HG03342 (cell line): ENCODE data around the gene ARAP2.

ENCODE experiments used
- ATAC-seq: cut with Tn5 transposase; IDR thresholded peaks from one replicate; pipeline ENCODE4 v1.9.1; 2021; ENCODE audit warnings: mild to moderate bottlenecking, moderate library complexity; ENCODE audit not compliant: unreplicated experiment

ARAP2 gene, protein sequence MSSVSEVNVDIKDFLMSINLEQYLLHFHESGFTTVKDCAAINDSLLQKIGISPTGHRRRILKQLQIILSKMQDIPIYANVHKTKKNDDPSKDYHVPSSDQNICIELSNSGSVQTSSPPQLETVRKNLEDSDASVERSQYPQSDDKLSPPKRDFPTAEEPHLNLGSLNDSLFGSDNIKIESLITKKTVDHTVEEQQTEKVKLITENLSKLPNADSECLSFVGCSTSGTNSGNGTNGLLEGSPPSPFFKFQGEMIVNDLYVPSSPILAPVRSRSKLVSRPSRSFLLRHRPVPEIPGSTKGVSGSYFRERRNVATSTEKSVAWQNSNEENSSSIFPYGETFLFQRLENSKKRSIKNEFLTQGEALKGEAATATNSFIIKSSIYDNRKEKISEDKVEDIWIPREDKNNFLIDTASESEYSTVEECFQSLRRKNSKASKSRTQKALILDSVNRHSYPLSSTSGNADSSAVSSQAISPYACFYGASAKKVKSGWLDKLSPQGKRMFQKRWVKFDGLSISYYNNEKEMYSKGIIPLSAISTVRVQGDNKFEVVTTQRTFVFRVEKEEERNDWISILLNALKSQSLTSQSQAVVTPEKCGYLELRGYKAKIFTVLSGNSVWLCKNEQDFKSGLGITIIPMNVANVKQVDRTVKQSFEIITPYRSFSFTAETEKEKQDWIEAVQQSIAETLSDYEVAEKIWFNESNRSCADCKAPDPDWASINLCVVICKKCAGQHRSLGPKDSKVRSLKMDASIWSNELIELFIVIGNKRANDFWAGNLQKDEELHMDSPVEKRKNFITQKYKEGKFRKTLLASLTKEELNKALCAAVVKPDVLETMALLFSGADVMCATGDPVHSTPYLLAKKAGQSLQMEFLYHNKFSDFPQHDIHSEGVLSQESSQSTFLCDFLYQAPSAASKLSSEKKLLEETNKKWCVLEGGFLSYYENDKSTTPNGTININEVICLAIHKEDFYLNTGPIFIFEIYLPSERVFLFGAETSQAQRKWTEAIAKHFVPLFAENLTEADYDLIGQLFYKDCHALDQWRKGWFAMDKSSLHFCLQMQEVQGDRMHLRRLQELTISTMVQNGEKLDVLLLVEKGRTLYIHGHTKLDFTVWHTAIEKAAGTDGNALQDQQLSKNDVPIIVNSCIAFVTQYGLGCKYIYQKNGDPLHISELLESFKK (N-terminal part only)

DNA sequence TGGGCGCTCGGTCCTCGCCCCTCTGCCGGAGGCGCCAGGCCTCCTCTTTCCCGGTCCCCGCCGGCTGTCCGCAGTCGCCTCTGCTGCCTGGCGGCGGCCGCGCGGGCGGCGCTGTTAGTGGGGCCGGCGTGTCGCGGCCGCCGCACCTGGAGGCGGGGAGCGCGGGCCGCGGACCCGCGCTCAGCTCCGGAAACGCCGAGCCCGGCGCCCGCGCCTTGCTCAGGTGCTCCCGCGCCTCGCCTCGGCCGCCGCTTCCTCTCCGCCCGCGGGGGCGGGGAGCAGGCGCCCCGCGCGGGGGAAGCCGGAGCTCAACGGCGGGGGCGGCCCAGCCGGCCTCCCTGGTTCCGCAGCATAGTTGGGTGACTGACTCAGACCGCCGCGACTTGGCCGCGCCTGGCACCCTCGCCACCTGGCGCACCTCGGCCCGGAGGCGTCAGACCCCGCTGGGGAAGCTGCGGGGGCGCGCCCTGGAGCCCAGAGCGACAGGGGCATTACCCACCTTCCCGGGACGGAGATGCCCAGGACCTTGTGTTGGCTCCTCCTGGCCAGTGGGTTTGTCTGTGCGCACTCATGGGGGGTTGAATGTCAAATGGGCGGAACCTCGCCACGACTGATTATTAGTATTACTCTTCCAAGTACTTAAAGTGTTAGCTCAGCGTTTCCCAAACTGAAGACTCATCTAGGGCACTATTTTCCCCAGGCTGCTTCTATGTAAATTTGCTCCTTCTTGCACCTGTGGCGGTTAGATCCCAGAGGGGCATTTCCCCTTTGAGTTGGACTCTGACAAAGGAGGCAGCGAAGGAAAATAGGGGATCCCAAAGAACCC, at the start of gene ARAP2:
Gene ARAP2 (minus strand): TSS at position 258 of the 826 bp plus-strand sequence. CDS start 15,028 bp downstream, outside the sequence.
- ATAC-seq = peak; percentile 50

DNA sequence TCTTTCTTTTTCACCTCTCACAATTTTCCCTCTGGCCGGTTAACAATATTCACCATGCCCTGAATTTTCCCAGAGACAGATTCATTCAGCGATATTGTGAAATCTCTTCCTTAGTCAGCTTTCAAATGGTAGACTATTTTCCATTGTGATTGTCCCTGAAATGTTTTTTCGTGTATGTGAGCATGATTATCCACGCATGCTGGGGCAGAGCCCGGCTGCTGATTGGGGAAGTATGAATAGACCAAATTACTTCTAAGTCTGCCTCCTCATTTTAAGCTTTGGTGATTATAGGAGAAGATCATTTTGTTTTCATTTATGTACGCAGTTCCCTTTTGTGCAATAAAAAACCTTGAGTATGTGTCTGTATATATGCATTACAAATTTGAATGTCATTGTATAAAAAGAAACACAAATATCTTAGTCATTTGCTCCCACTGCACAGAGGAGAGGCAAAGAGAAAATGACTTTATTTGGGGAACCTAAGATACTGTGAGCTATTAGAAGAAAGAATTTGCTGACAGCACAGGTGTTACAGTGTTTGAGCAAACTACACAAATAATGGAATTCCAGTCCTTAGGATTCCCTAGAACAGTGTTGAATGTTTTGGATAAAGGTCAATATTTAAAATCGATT, 48.4 kb upstream of the ARAP2 start:
- no peak for ATAC-seq

DNA sequence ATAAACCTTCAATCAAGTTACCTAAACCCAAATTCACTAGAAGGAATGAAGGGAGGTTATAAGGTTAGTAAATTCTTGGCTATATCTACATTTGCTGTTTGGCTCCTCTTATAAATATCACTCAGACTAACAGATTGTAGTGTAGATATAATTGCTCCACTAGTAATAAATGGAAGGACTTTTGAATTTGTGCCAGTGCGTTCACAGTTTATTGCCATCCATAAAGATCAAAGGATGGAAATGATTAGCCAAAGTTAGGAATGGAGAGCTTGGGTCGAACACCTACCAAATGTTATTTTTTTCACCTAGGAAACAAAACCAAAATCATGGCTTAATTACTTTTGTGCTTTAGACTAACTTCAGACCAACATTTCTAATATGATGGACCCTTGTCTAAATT, 46.3 kb upstream of the ARAP2 start:
- no peak for ATAC-seq

DNA sequence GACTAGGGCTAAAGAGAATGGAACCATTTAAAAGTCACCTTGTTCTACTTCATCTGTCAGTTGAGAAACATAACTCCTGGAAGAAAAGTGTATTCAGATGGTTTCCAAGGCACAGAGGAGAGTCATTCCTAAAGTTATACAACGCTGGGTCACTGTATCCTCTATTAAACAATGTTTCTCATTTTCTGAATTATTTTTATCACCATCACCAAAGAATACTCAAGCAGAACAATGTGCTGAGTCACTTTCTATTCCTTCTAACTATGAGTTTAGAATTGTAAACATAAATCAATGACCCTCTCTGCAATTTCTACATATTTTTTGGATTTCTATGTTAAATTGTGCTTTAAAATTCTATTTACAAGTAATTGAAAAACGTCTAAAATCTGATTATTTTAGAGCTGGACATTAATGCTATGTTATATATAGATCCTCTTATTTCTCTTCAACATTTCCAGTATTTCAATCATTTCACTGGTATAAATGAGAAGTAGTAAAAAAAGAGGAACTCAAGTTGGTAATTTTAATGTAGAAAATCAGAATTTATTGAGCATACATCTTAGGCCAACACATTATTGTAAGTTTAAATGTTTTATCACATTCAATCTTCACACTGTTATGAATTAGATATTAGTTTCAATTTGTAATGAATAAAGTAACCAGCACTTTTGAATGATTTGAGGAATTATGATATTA, 44.6 kb upstream of the ARAP2 start:
- ATAC-seq = no peak

DNA sequence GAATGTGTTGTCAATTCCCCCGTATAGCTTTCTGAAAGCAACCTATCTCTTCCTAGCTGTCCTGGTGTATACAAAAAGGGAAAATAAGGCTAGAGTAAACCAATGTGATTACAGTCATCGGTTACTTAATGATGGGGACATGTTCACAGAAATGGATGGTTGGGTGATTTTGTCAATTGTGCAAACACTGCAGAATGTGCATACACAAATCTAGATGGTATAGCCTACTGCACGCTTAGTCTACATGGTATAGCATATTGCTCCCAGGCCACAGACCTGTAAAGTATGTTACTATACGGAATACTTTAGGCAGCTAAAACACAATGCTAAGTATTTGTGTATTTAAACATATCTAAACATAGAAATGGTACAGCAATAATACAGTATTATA, 42.2 kb upstream of the ARAP2 start:
- ATAC-seq = no peak

DNA sequence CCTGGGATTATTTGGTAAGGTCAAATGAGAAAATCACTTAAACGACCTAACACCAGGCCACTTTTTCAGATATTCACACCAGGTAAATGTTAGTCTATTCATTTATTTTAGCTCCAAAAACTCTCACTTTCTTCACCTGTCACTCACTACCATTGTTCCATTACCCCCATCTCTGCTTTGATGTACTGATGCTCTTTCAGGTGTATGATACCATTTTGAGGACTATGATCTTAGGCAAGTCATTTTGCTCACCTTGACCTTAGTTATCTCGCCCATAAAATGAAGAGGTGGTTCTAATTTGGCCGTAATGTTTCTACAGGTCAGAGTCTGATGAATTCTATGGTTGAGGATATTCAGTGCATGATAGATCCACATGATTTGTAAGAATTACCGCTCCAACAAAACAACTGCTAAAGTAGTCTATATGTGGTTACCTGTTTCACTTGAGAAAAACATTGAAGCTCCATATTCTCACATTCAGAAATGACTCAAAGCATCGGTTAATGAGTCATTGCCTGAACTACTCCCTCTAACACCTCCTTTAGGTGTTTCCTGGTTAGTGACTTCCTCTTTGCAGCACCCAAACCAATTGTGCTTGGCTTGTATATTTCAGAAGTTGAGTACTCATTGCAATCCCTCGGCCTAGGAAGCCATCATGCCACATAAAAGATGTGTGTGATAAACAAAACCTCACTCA, 41.6 kb upstream of the ARAP2 start:
- peak; percentile 99 for ATAC-seq

DNA sequence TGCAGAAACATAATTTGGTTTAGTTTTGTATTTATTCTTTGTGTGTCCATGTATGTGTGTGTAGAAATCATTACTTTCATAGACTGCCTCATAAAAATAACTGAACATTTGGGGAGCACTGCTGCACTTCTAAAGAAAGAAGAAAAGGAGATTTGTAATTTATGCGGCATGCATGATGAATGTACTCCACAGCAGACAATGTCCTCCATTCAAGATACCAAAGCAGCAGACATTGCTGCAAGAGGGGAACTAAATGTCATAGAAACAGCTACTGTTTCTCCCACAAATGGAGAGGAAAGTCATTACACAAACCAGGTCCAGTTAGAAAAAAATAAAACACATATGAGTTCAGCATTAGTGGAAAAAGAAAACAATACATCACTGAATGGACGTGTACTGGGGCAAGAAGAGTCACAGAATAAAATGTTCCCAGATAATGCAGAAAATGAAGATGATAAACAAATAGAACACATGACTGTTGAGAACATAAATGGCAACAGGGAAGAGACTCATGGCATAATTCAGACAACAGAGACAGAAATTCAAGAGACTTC, 39.7 kb upstream of the ARAP2 start:
- no peak for ATAC-seq

DNA sequence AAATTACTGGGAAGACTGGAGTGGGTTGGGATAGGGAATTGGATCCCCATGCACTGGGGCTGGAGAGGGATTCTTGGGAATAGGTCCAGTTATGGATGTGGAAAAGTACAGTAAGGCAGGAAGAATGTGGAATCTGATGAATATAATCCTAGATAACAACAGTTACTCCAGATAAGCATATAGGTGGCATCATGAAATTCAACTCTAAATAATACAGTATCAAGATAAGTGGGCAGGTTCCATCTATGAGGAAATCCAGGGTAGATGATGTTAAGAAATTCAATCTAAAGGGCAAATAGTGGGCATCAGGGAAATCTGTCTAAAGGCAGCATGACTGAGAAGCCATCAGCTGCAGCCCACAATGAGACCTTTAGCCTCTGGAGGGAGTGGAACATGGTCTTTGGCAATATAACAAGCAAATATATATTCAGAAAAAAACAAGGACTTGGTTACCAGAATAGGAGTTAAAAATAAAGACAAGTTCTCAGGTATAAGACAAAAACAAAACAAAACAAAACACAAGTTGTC, 38.3 kb upstream of the ARAP2 start:
- no peak for ATAC-seq

DNA sequence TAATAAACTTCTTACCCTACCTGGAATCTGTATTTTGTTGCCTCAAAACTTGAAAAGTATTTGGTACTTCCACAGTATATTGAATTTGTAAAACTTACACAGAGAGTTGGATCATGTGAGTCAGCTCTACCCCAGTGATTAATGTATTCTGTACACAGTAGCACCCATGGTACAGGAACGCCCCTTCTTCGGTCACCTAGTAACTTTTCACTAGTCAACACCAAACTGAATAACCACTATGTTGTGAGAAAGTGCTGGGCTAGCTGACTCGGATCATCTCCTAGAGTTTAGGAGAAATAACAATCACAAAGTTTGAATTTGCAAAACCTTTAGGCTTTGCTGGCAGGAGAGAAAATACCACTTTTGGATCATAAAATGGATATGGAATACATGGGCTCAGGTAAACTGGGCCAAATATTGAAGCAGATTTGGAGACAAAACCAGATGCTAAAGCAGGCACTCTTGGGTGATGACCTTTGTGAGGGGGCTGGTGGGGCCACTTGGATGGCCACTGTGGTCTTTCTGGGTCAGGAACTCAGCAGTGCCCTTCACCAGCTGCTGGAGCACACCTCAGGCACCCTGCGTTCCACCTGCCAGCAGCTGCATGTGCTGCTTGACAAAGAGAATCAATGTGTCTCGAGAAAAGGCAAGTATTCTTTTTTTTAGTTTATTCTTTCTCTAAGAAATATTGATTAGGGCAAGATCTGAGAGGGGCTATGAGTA, 37.2 kb upstream of the ARAP2 start, which contains the start of gene DTHD1:
Gene DTHD1 (plus strand): TSS at position 233 of the 723 bp plus-strand sequence. CDS start 143 bp downstream, at position 376.
- ATAC-seq = no peak

DNA sequence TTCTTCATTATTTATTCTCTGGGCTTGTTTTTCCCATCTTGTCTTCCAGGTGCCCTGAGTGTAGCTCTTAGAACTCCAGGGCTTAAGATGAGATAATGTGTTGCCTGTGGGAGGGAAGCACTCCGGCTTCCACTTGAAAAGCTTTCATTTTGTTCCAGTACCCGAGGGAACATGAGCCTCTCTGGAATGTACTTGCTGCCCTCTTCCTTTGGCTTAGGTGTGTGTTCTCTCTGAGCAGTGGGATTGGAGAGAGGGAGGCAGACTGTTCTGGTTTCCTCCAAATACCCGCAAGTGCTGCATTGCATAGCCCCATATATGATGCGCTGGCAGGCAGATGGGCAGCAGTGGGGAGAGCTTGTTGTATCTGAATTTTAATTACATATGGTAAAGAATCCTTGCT, 36.2 kb upstream of the ARAP2 start:
- no peak for ATAC-seq

DNA sequence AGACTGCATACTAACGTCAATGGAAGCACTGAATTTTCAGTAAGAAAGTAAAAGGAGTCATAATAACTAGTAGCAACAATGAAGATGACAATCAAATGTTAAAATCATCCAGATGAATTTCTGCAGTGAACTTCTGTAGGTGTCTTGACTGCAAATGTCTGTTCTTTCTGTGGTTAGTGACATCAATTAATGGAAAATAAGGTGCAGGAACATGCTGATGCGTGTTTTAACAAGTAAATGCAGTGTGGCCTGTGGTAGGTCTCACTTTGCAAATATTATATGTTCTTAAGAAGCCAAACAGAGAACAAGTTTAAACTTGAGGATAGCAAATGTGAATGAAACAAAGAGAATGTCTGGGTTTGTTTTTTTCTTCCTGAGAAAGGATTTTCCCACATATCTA, 34.5 kb upstream of the ARAP2 start:
- no peak for ATAC-seq

DNA sequence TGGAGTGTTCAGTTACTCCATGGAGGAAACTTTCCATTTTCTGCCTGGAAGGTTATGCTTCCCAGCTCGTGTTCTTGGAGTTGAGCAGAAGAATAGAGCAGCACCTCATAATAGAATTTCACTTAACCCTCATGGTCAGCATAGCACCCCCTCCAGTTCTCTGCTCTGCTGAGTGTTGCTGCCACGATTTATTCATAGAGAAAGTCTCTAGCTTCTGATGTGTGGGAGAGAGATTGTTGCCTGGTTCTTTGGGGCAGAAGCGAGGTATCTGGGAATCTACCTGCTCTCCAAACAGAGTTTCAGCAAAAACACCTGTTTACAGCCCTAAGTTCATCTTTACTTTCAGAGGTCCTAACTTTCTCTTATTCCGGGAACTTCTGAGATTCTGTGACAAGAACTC, 33.2 kb upstream of the ARAP2 start:
- no peak for ATAC-seq

DNA sequence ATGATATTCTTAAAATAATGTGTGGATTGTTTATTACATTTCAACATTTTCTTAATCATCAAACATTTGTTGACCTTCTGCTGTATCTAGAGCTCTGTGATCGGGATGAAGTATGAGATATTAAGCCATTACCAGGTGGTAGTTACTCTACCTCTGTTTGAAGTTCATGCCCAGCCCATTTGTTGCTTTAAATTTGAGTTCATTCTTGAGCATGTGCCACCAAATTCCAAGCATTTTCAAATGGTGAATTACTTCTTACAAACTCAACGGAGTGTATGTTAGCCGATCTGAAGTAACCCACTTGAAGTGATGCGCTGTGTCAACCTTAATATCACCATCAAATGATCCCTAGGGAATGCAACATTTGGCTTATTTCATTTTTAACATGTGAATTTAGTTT, 29.8 kb upstream of the ARAP2 start:
- ATAC-seq = no peak

DNA sequence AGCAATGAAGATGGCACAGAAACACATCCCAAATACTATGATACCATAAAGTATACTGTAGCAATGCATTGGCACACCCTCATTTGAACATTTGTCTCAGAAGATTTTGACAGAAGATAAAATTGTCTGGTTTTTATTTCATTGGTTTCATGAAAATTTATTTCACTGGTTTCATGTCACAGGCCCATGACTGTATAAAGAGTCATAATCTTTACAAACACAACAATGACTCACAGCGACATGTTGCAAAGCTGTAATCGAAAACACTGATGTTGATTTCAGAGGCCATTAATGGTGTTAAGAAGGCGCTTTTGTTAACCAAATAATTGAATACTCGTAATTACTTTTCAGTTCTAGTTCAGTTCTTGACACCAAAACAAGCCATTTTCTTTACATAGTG, 29.0 kb upstream of the ARAP2 start:
- ATAC-seq = no peak

DNA sequence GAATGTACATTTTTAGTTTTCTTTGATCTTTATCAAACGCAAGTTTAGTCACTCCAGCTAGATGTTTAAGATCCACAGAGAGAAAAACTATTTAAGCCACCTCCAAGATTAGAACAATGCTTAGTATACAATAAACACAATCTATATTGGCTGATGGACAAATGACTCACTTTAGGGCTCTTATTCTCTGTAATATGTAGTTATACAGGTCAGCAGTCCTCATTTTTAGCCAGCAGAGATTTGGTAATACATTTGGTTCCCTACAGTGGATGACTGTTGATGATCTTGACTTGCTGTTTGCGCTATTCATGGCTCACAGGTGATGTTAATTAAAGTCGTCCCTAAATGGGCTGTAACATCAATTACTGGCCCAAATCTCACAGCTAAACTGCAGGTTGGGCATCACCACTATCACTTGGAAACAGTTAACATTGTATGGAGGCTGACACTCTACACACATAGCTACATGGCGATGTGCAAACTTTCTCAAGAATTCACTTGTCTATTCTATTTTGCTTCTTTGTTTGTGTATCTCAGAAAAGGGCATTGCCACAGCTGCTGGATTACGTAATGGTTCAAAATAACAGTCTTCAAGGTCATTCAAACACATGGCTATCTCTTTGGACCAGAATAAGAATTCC, 25.3 kb upstream of the ARAP2 start:
- no peak for ATAC-seq

DNA sequence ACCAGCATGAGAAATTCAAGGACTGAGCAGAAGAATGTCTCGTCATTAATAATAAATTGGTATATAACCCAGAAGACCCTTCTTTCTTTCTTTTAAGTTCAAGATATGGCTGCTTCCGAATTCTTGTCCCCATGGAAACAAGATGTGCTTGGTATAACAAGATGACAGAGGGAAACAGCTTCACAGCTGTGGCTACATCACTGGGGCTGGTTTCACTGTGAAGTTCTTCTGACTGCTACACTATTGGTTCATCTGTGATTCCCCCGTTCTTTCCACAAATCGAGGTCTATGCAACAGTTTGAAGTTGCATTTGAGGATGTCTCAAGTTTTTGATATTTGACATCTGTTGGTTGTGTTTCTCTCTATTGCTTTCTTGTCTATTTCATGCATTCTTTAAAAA, 24.8 kb upstream of the ARAP2 start:
- ATAC-seq = no peak
